Placental epithelial cell (primary cell): Measurements from ENCODE around the gene HNRNPUL2. TPM values are rescaled to one million over a fixed set of nuclear protein-coding genes. Genes with fewer than 3 reads are reported as not detected.

Experiments used
- small RNA-seq: library from RNA; depleted of rRNA; stranded (forward); fragments of <200 nt; gene quantifications from one replicate; pipeline ENCODE3, GENCODE V24; 2012
- total RNA-seq: library from RNA; depleted of rRNA; stranded (reverse); fragments of >200 nt; gene quantifications from 2 replicates; pipeline ENCODE4 v1.2.3, GENCODE V29; 2012

The HNRNPUL2 gene
- 9.3 and 13.0 TPM in 2 replicates for total RNA-seq

GRCh38 chr11:62727165-62727871, at the start of gene HNRNPUL2:
TSS of gene HNRNPUL2 (minus strand) at chr11:62727457. CDS start at chr11:62727156, 301 bp downstream.

DNA sequence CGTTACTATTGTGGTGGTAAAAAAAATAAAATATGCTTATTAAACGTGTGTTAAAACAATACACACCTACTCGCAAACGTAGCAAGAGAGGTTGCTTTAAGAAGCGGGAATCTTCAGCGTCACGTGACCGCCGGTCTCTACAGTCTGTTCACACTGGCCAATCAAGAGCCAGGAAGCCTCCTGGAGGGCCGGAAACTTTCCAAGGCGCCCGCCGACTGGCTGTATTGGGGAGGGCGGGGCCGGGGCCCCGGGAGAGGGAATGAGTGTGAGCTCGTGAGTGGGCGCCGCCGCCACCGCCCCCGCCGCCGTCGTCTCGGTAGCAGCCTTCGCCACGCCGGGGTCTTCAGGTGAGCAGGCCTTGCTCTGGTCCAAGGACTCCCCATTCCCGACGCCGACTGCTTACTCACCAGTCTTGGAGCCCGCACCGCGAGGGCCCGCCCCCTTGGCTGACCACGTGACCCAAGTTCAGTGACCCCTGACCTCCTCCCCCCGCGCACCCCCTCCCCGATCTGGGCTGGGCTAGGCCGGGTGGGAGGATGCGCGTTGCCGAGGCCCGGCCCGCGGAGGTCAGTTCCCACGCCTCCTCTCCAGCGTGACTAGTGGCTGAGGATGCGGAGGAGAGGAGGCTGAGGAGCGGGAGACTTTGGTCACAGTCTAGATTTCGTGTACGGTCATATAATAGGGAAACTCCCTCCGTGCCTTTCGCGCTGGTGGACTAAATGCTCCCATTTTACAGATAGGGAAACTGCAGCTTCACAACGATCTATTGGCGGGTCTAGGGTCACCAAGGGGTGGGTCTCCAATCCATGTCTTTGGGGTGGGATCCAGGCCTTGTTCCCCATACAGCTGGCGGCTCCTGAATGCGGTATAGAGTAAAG, 44.1 kb upstream of the HNRNPUL2 start, which contains the start of gene TAF6L:
Gene TAF6L, plus strand, starts transcription at position 253 of the 878 bp plus-strand sequence. CDS start 4,388 bp downstream, outside the sequence.

GRCh38 chr11:62753736-62754603, 26.7 kb upstream of the HNRNPUL2 start, which contains the start of gene ZBTB3:
TSS of gene ZBTB3 (minus strand) at chr11:62754160. CDS start at chr11:62753664, 496 bp downstream.

GRCh38 chr11:62728171-62728988, 1.1 kb upstream of the HNRNPUL2 start, which contains the start of gene TTC9C:
TSS of gene TTC9C (plus strand) at chr11:62728486. CDS start at chr11:62728849, 363 bp downstream.

GRCh38 chr11:62707277-62707861, 19.9 kb downstream of the HNRNPUL2 start, which contains the start of the genes BSCL2 and GNG3:
TSS of gene BSCL2 (minus strand) at chr11:62707424. CDS start at chr11:62707195, 229 bp downstream.
TSS of gene GNG3 (plus strand) at chr11:62707676. CDS start at chr11:62708296, 620 bp downstream.

DNA sequence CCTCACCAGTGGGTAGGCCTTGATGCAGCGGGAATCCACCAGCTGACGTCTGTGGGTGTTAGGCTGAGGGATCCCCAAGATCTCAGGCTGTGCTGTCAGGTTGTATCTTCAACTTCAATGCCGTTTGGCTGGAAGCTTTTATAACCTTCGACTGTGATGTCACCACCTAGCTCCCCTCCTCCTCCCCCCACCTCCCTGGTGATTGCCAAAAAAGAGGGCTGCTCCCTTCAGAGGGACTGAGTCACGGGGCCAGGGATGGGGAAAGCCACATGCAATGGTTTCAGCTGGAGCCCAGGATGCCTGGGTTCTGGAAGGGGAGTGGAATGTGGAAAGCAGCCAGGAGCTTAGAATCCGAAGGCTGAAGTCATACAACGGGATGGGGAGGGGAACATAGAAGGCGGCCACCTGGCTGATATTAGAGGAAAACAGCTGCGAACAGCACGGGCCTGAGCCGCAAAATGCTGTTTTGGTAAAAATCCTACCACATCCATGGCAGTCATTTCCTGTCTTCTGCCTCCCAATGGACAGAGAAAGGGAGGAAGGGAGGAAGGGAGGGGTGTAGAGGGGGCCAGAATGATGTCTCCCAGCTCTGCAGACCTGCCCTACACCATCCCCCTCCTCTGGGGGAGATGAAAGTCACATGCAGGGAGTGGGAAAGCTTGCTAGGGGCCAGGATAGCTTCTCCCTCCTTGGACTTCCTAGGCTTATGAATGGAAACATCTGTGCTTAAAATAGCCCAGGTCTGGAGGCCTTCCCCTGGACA, 37.7 kb downstream of the HNRNPUL2 start, which contains the start of gene LRRN4CL:
Gene LRRN4CL, minus strand, starts transcription at position 110 of the 763 bp plus-strand sequence. CDS start 1,022 bp downstream, outside the sequence.

DNA sequence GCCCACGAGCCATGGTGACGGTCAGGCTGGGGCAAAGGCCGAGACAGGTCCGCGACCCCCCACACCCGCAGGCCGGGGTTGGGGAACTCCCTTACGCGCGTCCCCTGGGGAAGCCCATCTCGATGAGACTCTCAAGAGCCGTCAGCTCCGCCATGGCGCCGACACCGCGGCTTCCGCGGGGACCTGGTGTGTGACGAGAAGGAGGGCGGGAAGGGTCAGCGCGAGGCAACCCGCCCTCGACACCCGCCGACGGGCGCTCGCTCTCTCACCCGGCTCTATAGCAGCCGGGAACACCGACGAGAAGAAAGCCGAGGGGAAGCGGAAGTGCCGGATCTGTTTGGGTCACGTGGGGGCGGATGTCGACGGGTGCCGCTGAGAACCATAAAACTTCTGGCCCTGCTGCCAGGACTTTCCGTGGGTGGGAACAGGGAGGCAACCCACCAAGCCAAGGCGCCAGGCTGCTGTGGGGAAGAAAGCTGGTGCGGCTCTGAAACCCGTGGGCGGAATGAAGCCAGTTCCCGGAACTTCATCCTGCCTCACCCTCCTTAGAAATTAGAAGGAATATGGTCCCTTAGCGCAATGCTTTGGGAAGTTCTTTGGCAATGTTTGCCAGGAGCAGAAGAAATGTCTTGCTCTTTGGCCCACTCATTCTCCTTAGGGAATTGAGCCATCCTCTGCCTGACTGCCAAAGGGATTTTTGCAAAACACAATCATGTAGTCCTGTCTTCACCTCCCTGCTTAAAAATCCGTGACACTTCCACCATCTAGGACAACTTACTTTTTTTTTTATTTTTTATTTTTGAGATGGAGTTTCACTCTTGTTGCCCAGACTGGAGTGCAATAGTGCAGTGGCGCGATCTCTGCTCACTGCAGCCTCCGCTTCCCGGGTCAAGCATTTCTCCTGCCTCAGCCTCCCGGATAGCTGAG, 48.2 kb downstream of the HNRNPUL2 start, which contains the start of gene UBXN1:
Gene UBXN1, minus strand, starts transcription at position 304 of the 927 bp plus-strand sequence. Its CDS starts 150 bp downstream, at position 154.

DNA sequence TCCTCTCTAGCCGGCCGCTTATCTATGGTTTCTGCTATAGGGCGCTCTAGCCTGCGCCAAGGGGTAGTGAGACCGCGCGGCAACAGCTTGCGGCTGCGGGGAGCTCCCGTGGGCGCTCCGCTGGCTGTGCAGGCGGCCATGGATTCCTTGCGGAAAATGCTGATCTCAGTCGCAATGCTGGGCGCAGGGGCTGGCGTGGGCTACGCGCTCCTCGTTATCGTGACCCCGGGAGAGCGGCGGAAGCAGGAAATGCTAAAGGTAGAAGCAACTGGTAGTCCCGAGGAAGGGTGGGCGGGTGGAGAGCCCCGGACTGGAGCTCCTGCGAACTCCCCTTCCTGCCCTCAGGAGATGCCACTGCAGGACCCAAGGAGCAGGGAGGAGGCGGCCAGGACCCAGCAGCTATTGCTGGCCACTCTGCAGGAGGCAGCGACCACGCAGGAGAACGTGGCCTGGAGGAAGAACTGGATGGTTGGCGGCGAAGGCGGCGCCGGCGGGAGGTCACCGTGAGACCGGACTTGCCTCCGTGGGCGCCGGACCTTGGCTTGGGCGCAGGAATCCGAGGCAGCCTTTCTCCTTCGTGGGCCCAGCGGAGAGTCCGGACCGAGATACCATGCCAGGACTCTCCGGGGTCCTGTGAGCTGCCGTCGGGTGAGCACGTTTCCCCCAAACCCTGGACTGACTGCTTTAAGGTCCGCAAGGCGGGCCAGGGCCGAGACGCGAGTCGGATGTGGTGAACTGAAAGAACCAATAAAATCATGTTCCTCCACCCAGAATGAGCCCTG, 55.5 kb downstream of the HNRNPUL2 start, which contains the start of the genes LBHD1 and UQCC3:
Gene LBHD1, minus strand, starts transcription at position 660 of the 782 bp plus-strand sequence. CDS start 2,236 bp downstream, outside the sequence.
Gene UQCC3, plus strand, starts transcription at position 66 of the 782 bp plus-strand sequence. Its CDS starts 73 bp downstream, at position 139.

GRCh38 chr11:62665075-62665598, 62.1 kb downstream of the HNRNPUL2 start, which contains the start of the genes C11orf98 and CSKMT:
TSS of gene C11orf98 (minus strand) at chr11:62665210. CDS start at chr11:62665169, 41 bp downstream.
TSS of gene CSKMT (plus strand) at chr11:62665312. CDS start at chr11:62665880, 568 bp downstream.

Small RNAs within 50 kb of the gene (small RNA-seq; reads per million reads assigned to genes)
- not detected for gene SNORA57

Other genes starting within 250 kb of the HNRNPUL2 start
- gene AHNAK, start 180.7 kb downstream of the HNRNPUL2 start, total RNA-seq, result 1,365 and 1,551 TPM in 2 replicates
- gene EEF1G, start 153.6 kb downstream of the HNRNPUL2 start, total RNA-seq, result 1,098 and 1,125 TPM in 2 replicates
- 5.9 and 6.2 TPM in 2 replicates for gene TUT1, start 135.9 kb downstream of the HNRNPUL2 start, total RNA-seq
- gene MTA2, start 125.6 kb downstream of the HNRNPUL2 start, total RNA-seq, result 114 and 152 TPM in 2 replicates
- gene EML3, start 114.7 kb downstream of the HNRNPUL2 start, total RNA-seq, result 42.0 and 48.3 TPM in 2 replicates
- 0.54 and 4.7 TPM in 2 replicates for gene ROM1, start 114.2 kb downstream of the HNRNPUL2 start, total RNA-seq
- gene B3GAT3, start 105.5 kb downstream of the HNRNPUL2 start, total RNA-seq, result 25.2 and 27.9 TPM in 2 replicates
- gene GANAB, start 80.8 kb downstream of the HNRNPUL2 start, total RNA-seq, result 164 and 256 TPM in 2 replicates
- 27.5 and 32.8 TPM in 2 replicates for gene INTS5, start 74.2 kb downstream of the HNRNPUL2 start, total RNA-seq
- gene C11orf98, start 62.2 kb downstream of the HNRNPUL2 start, total RNA-seq, result 22.4 and 30.1 TPM in 2 replicates
- gene CSKMT, start 62.1 kb downstream of the HNRNPUL2 start, total RNA-seq, result 6.2 and 14.1 TPM in 2 replicates
- gene UQCC3, start 55.8 kb downstream of the HNRNPUL2 start, total RNA-seq, result 5.5 and 6.2 TPM in 2 replicates
- 5.1 and 6.0 TPM in 2 replicates for gene LBHD1, start 55.2 kb downstream of the HNRNPUL2 start, total RNA-seq
- gene UBXN1, start 48.4 kb downstream of the HNRNPUL2 start, total RNA-seq, result 96.7 and 148 TPM in 2 replicates
- 0.39 and 0.87 TPM in 2 replicates for gene LRRN4CL, start 37.9 kb downstream of the HNRNPUL2 start, total RNA-seq
- 72.6 and 84.4 TPM in 2 replicates for gene BSCL2, start 20.0 kb downstream of the HNRNPUL2 start, total RNA-seq
- gene GNG3, start 19.8 kb downstream of the HNRNPUL2 start, total RNA-seq, result 0.79 TPM in 1 of 2 replicates, not detected in the other
- 28.7 and 34.1 TPM in 2 replicates for gene TTC9C, start 1.0 kb upstream of the HNRNPUL2 start, total RNA-seq
- 25.9 and 32.9 TPM in 2 replicates for gene ZBTB3, start 26.7 kb upstream of the HNRNPUL2 start, total RNA-seq
- gene POLR2G, start 34.1 kb upstream of the HNRNPUL2 start, total RNA-seq, result 51.0 and 53.5 TPM in 2 replicates
- 18.2 and 20.4 TPM in 2 replicates for gene TAF6L, start 43.9 kb upstream of the HNRNPUL2 start, total RNA-seq
- 40.4 and 47.3 TPM in 2 replicates for gene TMEM179B, start 59.9 kb upstream of the HNRNPUL2 start, total RNA-seq
- gene TMEM223, start 64.5 kb upstream of the HNRNPUL2 start, total RNA-seq, result 18.5 and 21.0 TPM in 2 replicates
- gene NXF1, start 78.0 kb upstream of the HNRNPUL2 start, total RNA-seq, result 33.9 and 38.5 TPM in 2 replicates
- gene STX5, start 104.6 kb upstream of the HNRNPUL2 start, total RNA-seq, result 51.8 and 64.6 TPM in 2 replicates
- gene TEX54, start 105.4 kb upstream of the HNRNPUL2 start, total RNA-seq, result not detected in 2 replicates
- 27.7 and 86.8 TPM in 2 replicates for gene WDR74, start 112.1 kb upstream of the HNRNPUL2 start, total RNA-seq
- gene SLC3A2, start 153.4 kb upstream of the HNRNPUL2 start, total RNA-seq, result 83.6 and 208 TPM in 2 replicates
- not detected in 2 replicates for gene CHRM1, start 193.9 kb upstream of the HNRNPUL2 start, total RNA-seq